NB4 (cell line): ENCODE results near the gene GSTCD.

Experiments used
- POLR2A ChIP-seq: IDR thresholded peaks from 2 replicates; pipeline ENCODE4 v1.6.1; 2011; ENCODE audit warnings: mild to moderate bottlenecking; ENCODE audit not compliant: insufficient read length; ENCODE audit errors: extremely low read depth
- TF ChIP-seq, protein P1 (sequence below): IDR thresholded peaks from 2 replicates; pipeline ENCODE4 v1.6.1; 2011; ENCODE audit warnings: low read depth, low read length
- TF ChIP-seq, protein P2 (sequence below): IDR thresholded peaks from one replicate; pipeline ENCODE4 v1.5.1; 2012; ENCODE audit warnings: low read depth, low read length

DNA sequence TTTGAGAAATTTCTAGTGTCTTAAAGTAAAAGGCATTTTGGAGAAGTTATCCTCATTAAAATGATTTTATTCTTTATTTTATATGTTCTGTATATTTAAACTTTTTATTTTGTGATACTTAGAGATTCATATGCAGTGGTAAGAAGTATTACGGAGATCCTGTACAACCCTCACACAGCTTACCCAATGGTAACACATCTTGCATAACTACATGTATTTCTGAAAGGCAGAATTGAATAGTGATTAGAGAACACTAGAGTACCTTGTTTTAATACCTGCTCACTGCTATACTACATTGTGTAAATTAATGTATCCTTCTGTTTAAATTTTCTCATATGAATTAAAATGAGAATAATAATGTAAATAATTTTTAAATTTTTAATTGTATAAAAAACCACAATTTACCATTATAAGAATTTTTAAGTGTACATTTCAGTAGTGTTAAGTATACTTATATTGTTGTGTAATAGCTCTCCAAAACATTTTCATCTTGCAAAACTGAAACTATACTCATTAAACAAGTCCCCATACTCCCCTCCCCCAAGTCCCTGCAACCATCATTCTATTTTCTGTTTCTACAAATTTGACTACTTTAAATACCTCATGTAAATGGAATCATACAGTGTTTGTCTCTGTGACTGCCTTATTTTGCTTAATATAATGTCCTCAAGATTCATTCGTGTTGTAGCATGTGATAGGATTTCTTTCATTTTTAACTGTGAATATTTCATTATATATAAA, 45.5 kb upstream of the GSTCD start:
- TF ChIP-seq, protein P1, sequence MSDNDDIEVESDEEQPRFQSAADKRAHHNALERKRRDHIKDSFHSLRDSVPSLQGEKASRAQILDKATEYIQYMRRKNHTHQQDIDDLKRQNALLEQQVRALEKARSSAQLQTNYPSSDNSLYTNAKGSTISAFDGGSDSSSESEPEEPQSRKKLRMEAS, result no peak
- TF ChIP-seq, protein P2, sequence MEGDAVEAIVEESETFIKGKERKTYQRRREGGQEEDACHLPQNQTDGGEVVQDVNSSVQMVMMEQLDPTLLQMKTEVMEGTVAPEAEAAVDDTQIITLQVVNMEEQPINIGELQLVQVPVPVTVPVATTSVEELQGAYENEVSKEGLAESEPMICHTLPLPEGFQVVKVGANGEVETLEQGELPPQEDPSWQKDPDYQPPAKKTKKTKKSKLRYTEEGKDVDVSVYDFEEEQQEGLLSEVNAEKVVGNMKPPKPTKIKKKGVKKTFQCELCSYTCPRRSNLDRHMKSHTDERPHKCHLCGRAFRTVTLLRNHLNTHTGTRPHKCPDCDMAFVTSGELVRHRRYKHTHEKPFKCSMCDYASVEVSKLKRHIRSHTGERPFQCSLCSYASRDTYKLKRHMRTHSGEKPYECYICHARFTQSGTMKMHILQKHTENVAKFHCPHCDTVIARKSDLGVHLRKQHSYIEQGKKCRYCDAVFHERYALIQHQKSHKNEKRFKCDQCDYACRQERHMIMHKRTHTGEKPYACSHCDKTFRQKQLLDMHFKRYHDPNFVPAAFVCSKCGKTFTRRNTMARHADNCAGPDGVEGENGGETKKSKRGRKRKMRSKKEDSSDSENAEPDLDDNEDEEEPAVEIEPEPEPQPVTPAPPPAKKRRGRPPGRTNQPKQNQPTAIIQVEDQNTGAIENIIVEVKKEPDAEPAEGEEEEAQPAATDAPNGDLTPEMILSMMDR, result no peak
- no peak for TF ChIP-seq POLR2A
